Left lung (tissue), 10 donors: Measurements from ENCODE around the gene GSK3A. TPM values are rescaled to one million over a fixed set of nuclear protein-coding genes. Genes with fewer than 3 reads are reported as not detected.

ENCODE experiments used
- ATAC-seq: fragments of 200-7000 bp; cut with Tn5 transposase; one replicate; pipeline ENCODE4 v1.9.1; 2020; ENCODE audit warnings: moderate library complexity
- DNase-seq, 4 donors: peaks; one replicate each; pipeline ENCODE4 v3.0.0-alpha.2; 2013 to 2020
- H3K27ac ChIP-seq, 2 donors: fragments of 200-600 bp; sonication (generic) in 1 of 2; one replicate each; pipeline versions ENCODE4 v1.5.0 to v1.8.0; 2020 to 2021
- H3K27me3 ChIP-seq, 2 donors: fragments of 200-600 bp; sonication (generic) in 1 of 2; one replicate each; pipeline versions ENCODE4 v1.5.0 to v1.8.0; 2020 to 2021
- H3K36me3 ChIP-seq, 2 donors: fragments of 200-600 bp; sonication (generic) in 1 of 2; one replicate each; pipeline versions ENCODE4 v1.5.0 to v1.8.0; 2020 to 2021
- H3K4me1 ChIP-seq, 2 donors: fragments of 200-600 bp; one replicate each; pipeline ENCODE4 v1.8.0; 2021
- H3K4me3 ChIP-seq, 2 donors: fragments of 200-600 bp; sonication (generic) in 1 of 2; one replicate each; pipeline versions ENCODE4 v1.5.0 to v1.8.0; 2020 to 2021; ENCODE audit warnings: mild to moderate bottlenecking in 1 of 2
- H3K9me3 ChIP-seq, 2 donors: fragments of 200-600 bp; sonication (generic) in 1 of 2; one replicate each; pipeline versions ENCODE4 v1.5.0 to v1.8.0; 2020 to 2021
- intact Hi-C, 2 donors: fragments of 100-400 bp; cut with DNase I; formaldehyde crosslinking; loops; one replicate each; pipeline versions ENCODE4 v1.11.2 to v1.14.2; 2022
- polyA plus RNA-seq, 6 donors: library from polyadenylated mRNA; unstranded; fragments of 120-200 nt; gene quantifications; one replicate each; pipeline ENCODE4 v1.2.1, GENCODE V29; 2013; ENCODE audit not compliant: insufficient read length in 6 of 6
- total RNA-seq, 2 donors: library from RNA; stranded (reverse); fragmentation: NEBNext Ultra II Directional; extraction: Animal tissue kit (Norgen Biotek cat#: 25700); gene quantifications; one replicate each; pipeline ENCODE4 v1.2.1, GENCODE V29; 2021
- TF ChIP-seq, protein P1 (sequence below), 2 donors: fragments of 200-600 bp; sonication (generic) in 1 of 2; IDR thresholded peaks; one replicate each; pipeline versions ENCODE4 v1.5.0 to v1.8.0; 2021; ENCODE audit warnings: antibody characterized with exemption in 2 of 2
- donor health status: DM: no; HTN: yes; CAD: no.
- donor health status: DM: no; HTN: no; CAD: no.

The GSK3A gene
- total and polyA plus RNA-seq, 8 donors: 33.4 to 67.4 (median 61.1) TPM

DNA sequence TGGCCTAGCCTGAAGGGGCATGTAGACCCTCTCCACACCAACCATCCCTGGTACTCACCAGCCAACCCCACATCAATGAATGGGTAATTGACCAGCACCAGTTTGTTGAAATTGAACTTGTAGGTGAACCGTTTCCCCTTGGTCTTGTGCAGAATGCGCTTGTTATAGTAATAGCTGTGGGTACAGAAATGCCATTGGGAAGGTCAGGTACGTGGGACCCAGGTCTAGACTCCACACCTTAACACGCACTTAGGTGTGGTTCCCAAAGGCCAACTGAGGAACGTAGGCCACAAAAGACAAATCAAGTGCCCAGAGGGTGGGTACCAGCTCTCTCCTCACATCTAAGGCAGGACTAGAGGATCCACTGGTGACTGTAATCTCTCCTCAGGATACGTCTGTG is 7.4 kb upstream of the GSK3A start:
- intact Hi-C loops: loop anchor here in 1 of 2 donors (5.0 kb wide), 1 partner anchor 38 kb away; no protein-coding TSS in a partner anchor

DNA sequence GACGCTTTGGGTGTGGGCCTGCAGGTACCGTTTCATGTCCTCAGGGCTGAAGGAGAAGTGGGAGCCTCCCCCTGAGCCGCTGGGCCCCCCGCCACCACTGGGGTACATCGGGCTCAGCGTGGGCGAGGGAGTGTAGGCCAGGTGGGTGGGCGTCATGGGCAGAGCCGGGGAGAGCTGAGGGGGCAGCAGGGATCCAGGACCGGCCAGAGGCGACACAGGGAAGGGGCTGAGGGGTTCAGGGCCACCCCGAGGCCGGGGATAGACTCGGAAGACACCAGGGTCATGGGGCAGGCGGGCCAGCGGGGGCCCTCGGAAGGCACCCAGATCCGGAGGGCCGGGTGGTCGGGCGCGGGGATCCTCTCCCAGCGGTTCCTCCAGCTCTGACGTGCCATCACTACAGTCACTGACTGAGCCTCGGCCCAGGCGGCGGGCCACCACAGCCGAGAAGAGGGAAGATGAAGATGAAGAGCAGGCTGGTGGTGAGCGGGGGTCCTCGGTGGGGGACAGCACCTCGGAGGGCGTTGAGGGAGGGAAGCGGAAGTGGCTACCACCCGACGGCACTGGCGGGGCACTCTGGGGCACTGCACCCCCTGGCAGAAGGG is 6.8 kb upstream of the GSK3A start:
- H3K36me3 ChIP-seq: peaks cover 0 to 23% of the 10 kb centered on the region in 2 donors
- H3K9me3 ChIP-seq: no peaks in the 10 kb centered on the region
- DNase-seq (no peak), ATAC-seq (no peak)
- intact Hi-C loops: no loop called here
- H3K27ac ChIP-seq: peak overlapping the region; percentile 8 to 98
- TF ChIP-seq, protein P1, sequence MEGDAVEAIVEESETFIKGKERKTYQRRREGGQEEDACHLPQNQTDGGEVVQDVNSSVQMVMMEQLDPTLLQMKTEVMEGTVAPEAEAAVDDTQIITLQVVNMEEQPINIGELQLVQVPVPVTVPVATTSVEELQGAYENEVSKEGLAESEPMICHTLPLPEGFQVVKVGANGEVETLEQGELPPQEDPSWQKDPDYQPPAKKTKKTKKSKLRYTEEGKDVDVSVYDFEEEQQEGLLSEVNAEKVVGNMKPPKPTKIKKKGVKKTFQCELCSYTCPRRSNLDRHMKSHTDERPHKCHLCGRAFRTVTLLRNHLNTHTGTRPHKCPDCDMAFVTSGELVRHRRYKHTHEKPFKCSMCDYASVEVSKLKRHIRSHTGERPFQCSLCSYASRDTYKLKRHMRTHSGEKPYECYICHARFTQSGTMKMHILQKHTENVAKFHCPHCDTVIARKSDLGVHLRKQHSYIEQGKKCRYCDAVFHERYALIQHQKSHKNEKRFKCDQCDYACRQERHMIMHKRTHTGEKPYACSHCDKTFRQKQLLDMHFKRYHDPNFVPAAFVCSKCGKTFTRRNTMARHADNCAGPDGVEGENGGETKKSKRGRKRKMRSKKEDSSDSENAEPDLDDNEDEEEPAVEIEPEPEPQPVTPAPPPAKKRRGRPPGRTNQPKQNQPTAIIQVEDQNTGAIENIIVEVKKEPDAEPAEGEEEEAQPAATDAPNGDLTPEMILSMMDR (IDR thresholded peaks at IDR 0.05): no peak
- no peaks in the 10 kb centered on the region for H3K27me3 ChIP-seq
- peaks cover 34 to 51% of the 10 kb centered on the region in 2 donors for H3K4me1 ChIP-seq
- no peak overlapping the region for H3K4me3 ChIP-seq

More for the DNA sequence above, 7.4 kb upstream of the GSK3A start:
- TF ChIP-seq, protein P1 (IDR thresholded peaks at IDR 0.05): no peak
- no peak for ATAC-seq
- H3K36me3 ChIP-seq: peaks cover 0 to 23% of the 10 kb centered on the region in 2 donors
- H3K27me3 ChIP-seq: no peaks in the 10 kb centered on the region
- DNase-seq: no peak
- no peak overlapping the region for H3K4me3 ChIP-seq
- peaks cover 34 to 50% of the 10 kb centered on the region in 2 donors for H3K4me1 ChIP-seq
- no peaks in the 10 kb centered on the region for H3K9me3 ChIP-seq
- peak overlapping the region; percentile 51 to 98 for H3K27ac ChIP-seq

DNA sequence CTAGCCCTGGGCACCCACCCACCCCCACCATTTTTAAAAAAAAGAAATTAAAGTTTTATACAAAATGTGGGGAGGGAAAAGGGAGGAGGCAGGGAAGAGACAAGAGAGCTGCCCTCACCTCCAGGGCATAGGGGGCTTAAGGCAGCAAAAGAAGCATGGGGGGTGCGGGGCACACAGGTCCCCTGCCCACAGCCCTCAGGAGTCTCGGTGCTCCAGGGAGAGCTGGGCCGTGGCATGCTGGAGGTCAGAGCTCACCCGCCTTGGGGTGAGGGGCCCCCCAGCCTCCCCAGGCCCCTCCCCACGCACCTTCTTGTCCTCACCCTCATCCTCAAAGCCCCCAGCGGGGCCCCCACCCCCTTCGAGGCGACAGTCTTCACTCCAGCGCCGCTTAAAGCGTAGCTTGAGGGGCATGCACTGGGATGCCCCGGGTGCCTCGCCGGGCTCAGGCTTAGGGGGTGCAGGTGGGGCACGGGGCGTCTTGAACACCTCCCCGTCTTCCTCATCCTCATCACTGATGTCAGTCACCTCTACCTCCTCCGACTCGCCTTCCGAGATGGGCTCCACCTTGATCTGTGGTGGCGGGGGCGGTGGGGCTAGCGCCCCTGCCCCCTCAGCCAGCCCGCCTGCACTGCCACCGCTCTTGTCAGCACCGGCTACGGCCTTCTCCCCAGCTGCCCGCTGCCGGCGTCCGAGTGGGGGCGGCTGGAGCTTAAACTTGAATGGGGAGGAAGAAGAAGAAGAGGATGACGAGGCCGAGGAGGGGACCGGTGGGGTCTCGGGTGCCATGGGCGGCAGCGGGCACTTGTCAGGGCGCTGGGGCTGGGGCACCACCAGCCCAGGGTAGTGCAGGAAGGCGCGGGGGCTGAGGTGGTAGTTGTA is 6.1 kb upstream of the GSK3A start:
- TF ChIP-seq, protein P1 (IDR thresholded peaks at IDR 0.05): no peak
- Histone ChIP-seq H3K9me3 (no peaks in the 10 kb centered on the region), H3K4me1 (peaks cover 34 to 59% of the 10 kb centered on the region in 2 donors), H3K27me3 (no peaks in the 10 kb centered on the region), H3K27ac (no peak overlapping the region), H3K4me3 (no peak overlapping the region), H3K36me3 (peaks cover 0 to 23% of the 10 kb centered on the region in 2 donors)
- intact Hi-C loops: no loop called here
- ATAC-seq (no peak), DNase-seq (no peak)

DNA sequence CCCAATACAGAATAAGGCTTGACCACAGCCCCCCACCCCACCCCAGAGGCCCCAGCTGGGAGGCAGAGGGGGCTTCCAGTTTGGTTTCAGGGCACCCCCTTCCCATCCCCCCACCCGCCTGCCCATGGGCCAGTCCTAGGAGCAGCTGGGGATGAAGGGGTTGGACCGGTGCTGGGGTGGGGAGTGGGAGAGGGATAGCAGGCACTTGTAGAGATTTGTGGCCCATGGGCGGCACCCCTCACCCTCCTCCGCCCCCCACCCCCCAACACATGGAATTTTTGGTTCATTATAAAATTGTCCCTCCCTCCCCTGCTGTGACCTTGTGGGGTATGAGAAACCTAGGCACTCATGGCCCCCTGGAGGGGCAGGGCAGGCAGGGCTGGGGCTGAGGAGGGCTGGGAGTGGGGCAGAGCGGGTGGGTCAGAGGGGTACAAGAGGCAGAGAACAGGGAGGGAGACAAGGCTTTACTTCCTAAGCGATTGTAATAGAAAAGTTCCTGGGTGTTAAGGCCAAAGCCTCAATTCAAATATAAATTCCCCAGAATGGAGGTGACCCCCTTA is 5.3 kb upstream of the GSK3A start:
- ATAC-seq (no peak), DNase-seq (no peak)
- intact Hi-C loops: no loop called here
- H3K4me1 ChIP-seq: peaks cover 32 to 56% of the 10 kb centered on the region in 2 donors
- no peaks in the 10 kb centered on the region for H3K9me3 ChIP-seq
- H3K27me3 ChIP-seq: no peaks in the 10 kb centered on the region
- H3K4me3 ChIP-seq: no peak overlapping the region
- peaks cover 0 to 23% of the 10 kb centered on the region in 2 donors for H3K36me3 ChIP-seq
- peak overlapping the region in 1 of 2 donors; percentile 16 for H3K27ac ChIP-seq
- TF ChIP-seq, protein P1 (IDR thresholded peaks at IDR 0.05): no peak
